Adrenal gland (tissue), 5 donors: ENCODE data around the gene SV2C.

Experiments
- CTCF ChIP-seq, 6 experiments: fragments of 450-650 bp in 4 of 6; fragments of 200-600 bp in 2 of 6; sonication (generic) in 1 of 6; IDR thresholded peaks; 1 replicate in 5 of 6; 2 replicates in 1 of 6; pipeline versions ENCODE4 v1.5.1 to v1.8.0; 2016 to 2021; ENCODE audit warnings: antibody characterized with exemption in 6 of 6, mild to moderate bottlenecking in 2 of 6, moderate library complexity in 1 of 6
- POLR2A ChIP-seq, 2 donors: fragments of 450-650 bp; IDR thresholded peaks; one replicate each; pipeline ENCODE4 v1.6.1; 2017; ENCODE audit warnings: antibody characterized with exemption in 2 of 2, mild to moderate bottlenecking in 2 of 2, moderate library complexity in 1 of 2
- donor health status: DM: no; HTN: no; CAD: no.

GRCh38 chr5:76280494-76280893, 197.3 kb downstream of the SV2C start:
- TF ChIP-seq CTCF (IDR thresholded peaks at IDR 0.05) (no peak), POLR2A (IDR thresholded peaks at IDR 0.05) (no peak)
